ENCODE results near the gene KPNA2.

DNA sequence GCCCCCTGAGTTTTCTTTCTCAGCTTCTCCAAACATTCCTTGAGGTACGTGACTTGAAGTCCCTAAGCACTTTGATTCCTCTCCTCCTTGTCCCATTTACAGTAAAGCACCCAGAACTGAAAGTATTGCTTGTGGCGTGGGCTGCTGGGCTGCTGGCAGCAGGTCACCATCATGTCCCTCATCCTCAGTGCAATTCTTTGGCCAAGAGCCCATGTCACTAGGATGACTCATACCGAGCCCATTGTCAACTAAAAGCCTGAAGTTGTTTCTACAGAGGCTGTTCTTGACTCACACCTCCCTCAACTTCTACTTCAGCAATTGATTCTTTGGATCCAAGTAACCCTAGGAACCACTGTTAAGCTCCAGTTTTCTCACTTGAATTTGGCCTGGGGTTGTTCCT lies 54.3 kb downstream of the KPNA2 start:
- TF ChIP-seq CTCF (IDR thresholded peaks at IDR 0.05 in 2 of 3, conservative IDR thresholded peaks at IDR 0.05 in 1 of 3; ENCODE audit: control insufficient read depth in 2 of 3, extremely low read depth in 1 of 3, insufficient read depth in 1 of 3, low read depth in 3 of 3, low read length in 3 of 3): no peak
- no peak for TF ChIP-seq ESRRA (IDR thresholded peaks at IDR 0.05; ENCODE audit: low read length)
- TF ChIP-seq SIN3A (IDR thresholded peaks at IDR 0.05; ENCODE audit: low read depth, low read length): no peak
- no peak for TF ChIP-seq MYC (IDR thresholded peaks at IDR 0.05; ENCODE audit: insufficient read depth, insufficient read length, insufficient replicate concordance, low read length, severe bottlenecking)
- no peak for TF ChIP-seq EZH2 (IDR thresholded peaks at IDR 0.05; ENCODE audit: borderline replicate concordance, control insufficient read depth, low read depth, low read length)
- TF ChIP-seq ELK1 (IDR thresholded peaks at IDR 0.05; ENCODE audit: low read depth, low read length): no peak
- TF ChIP-seq EED (IDR thresholded peaks at IDR 0.05; ENCODE audit: low read depth): no peak
- TF ChIP-seq SIX5 (IDR thresholded peaks at IDR 0.05; ENCODE audit: low read depth, low read length, severe bottlenecking): no peak

Data from GM12878 (cell line).